Measurements from ENCODE around the gene GBA3.

Gene GBA3

DNA sequence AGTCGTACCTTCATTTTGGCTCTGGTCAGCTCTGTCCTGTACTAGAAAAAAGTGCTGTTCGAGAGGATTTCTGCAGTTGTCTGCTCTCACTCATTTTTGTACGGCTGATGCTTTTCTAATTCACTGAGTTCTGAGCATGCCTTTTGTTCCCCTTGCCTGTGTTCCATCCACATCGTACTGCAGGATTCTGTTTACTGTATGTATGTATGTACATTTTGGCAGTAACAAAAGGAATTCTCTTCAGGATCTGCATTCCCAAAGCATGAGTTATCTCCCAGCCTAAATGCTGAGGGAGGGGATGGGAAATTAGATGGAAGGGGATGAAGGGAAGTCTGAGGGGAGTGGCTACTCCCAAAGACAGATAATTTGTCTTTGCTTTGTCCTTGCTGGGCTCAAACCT is 87.6 kb downstream of the GBA3 start:
- DNase-seq: no peak

DNA sequence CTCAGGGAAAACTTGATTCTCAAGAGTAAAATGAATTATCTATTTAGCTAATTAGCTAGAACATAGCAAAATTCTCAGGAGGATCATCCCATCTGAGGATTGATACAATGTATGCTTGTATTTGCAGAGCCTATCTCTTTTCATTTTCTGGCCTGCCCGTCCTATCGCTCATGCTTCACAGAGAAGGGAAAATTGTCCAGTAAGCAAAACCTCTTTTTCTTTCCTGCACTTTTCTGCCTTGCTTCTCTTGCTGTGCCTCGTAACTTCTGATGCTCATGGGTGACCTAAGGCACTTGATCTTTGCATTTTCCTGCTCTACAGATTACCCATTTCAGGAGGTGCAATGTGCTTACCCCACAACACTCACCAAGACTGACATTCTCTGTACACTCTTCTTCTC is 88.1 kb downstream of the GBA3 start:
- no peak for DNase-seq

DNA sequence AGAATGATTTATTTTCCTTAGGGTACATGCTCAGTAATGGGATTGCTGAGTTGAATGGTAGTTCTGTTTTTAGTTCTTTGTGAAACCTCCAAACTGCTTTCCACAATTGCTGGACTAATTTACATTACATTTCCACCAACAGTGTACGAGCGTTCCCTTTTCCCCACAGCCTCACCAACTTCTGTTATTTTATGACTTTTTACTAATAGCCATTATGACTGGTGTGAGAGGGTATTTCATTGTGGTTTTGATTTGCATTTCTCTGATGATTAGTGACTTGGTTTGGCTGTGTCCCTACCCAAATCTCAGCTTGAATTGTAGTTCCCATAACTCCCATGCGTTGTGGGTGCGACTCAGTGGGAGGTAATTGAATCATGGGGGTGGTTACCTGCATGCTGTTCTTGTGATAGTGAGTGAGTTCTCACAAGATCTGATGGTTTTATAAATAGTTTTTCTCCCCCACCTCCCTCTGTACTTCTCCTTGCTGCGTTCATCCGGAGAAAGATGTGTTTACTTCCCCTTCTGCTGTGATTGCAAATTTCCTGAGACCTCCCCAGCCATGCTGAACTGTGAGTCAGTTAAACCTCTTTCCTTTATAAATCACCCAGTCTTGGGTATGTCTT is 95.1 kb downstream of the GBA3 start:
- no peak for DNase-seq

DNA sequence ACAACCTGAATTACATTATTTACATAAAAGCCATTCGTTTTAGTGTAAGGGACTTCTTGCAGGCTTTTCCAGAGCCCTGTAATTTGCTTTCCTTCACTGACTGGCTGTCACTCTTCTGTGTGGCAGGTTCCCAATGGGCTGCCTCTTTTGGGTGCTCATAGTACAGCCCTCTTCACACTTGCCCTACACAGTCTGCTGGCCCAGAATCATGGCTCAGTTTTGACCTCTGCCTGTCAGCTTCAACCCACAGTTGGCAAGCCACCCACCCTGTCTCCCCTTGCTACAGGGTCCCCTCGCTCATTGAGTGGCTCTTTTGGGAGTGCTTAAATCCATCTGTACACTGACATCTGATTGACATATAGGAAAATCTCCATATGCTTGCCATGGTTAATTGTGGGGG is 97.9 kb downstream of the GBA3 start:
- no peak for DNase-seq

DNA sequence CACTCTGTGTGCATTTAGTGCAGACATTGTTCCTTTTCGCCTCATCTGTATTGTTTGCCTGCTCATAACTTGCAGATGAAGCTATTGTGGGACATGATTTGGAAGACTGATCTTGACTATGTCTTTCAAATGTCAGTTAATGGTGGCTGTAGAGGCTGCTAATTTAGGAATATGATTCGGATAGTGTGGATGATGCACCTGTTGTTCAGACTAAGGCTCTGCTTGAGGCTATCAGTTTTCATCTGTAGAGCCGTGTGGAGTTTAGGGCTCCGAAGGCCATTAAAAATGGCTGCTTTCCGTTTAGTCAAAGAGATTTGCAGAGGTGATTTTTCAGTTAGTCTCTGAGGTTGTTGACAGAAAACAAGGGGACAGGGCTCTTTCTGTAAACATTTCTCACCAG is 102.0 kb downstream of the GBA3 start:
- DNase-seq: no peak

DNA sequence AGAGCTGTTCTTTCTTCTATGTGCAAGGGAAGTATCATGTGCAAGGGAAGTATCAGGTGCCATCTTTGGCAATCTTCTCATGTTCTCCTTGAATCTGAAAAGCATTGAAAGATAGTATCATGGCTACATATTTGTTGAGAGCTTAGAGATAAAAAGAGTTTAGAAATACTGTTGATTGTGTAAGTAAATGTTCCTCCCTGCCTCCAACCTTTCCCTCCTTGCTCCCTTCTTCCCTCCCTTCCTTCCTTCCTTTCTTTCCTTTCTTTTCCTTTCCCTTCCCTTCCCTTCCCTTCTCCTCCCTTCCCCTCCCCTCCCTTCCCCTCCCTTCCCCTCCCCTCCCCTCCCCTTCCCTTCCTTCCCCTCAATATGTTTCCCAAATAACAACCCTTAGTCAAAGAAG is 108.7 kb downstream of the GBA3 start:
- DNase-seq: no peak

DNA sequence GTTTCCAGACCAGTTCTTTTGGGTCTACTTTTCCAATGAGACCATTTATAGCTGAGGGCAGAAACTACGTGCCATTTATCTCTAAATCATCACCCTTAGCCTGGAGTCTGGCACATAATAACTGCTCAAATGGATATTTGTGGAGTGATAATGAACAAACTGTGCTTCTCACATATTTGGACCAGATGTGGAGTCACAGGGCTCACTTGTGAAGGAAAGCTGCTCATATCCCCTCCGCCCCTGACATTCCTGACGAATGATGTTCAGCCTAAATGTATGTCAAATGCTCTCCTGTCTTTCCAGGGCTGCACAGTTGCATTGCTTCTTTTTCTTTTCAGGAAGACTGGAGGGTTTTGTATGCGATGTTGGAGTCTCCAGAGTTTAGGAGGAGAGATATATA is 110.1 kb downstream of the GBA3 start:
- no peak for DNase-seq

DNA sequence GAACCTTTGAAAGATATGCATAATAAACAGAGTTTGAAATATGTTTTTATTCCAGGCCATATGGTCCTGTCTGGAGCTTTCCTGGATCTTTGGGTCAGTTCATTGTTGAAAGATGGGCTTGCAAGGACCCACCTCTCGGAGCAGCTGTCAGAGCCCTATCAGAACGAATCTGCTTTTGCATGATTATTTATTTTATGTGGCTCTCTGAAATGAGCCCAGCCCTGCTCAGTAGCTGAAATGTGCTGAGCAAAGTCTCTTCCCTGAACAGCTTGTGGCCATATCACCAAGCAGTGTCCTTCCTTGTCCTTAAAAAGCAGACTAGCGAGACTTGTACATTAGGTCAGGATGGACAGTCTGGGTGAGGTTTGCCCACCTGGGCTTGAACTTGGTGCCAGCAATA is 110.8 kb downstream of the GBA3 start:
- DNase-seq: no peak

DNA sequence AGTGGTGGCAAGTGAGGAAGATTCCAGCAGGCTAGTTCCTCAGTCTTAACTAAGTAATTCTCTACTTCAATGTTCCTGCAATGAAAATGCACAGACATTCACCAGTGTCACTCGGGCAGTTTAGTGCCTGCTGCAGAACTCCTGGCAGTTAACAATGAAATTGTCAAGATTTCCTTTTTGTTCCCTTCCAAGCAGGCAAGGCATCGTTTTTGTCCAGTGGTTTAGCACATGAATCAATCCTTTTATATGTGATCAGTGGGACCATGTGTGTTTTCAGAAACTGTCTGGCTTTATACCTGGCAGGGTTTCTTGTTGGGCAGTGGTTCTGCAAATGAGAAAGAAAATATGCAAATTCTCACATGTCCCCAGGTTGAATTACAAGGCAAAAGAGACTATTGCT is 122.2 kb downstream of the GBA3 start:
- DNase-seq: no peak

DNA sequence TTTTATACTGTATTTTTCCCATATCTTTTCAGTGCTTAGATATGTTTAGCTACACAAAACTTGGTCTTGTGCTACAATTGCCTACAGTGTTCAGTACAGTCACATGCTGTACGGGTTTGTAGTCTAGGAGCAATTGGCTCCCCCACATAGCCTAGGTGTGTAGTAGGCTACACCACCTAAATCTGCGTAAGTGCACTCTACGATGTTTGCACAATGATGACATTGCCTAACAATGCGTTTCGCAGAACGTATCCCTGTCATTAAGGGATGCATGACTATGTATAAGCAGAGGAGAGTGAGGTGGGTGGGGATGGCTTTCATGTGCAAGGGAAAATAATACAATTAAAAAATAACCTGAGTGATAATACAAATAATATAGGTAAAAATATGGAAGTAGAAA is 131.4 kb downstream of the GBA3 start:
- DNase-seq: no peak

DNA sequence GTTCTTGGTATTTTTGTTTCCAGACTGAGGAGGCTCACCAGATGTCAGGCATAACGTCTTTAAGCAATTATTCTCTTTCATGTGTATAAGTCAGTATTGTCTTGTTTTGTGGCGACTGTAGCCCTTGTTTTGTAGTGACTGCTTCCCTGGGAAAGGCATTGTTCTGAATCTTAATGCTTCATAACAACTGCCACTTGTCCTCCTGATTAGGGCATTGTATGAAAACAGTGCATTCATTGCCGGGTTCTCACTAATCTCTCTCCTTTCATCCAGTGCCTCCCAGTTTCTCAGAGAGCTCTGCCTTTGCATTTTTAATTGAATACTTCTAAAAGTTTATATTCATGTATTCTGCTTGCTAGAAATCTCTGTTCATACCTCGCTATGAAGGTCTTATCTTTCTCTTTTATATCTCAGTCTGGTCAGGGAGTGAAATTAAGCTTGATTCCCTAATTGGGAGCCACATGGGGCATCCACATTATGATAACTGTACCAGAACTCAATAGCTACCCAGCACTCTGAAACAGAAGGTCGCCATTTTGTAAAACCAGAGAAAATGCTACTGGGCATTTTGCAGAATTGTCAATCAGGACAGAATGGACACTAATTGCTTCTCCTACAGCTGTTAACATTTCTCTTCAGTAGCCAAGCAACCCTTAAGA is 149.8 kb downstream of the GBA3 start:
- DNase-seq: peak in 6 of 51 donors; percentile 1 to 16 (median 6)

DNA sequence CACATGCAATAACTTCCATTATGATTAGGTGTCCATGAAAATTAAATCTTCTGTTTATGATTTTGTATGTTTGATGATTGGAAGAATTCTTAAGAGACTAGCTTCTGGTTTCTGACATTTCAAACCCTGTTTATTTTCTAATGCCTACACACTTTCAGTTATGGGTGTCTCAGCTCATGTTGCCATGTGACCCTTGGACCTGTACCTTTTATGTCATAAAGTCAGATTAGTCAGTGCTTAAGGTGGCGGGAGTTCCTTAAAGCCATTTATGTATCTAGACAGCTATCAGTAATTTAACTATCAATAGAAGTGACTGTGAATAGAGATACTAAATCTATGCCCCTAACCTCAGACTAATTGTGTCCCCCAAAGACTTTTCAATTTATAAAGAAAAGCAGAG is 155.6 kb downstream of the GBA3 start:
- DNase-seq: no peak

DNA sequence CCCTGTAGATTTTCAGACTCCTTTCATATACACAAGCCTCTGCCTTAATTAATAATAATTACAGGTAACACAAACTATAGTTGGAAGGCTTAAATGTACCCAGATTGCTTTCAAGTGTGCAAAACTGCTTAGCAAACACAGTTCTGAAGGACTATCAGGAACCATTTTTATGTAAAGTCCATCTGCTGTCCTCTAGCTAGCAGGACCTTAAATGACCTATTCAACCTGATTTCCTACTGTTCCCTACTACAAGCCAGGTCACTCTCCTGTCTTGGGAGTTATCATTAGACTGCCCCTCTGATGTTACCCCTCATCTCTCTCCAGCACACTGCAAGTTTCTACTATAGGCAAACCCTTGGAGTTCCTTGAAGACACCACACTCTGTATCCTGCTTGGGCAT is 157.3 kb downstream of the GBA3 start:
- no peak for DNase-seq

DNA sequence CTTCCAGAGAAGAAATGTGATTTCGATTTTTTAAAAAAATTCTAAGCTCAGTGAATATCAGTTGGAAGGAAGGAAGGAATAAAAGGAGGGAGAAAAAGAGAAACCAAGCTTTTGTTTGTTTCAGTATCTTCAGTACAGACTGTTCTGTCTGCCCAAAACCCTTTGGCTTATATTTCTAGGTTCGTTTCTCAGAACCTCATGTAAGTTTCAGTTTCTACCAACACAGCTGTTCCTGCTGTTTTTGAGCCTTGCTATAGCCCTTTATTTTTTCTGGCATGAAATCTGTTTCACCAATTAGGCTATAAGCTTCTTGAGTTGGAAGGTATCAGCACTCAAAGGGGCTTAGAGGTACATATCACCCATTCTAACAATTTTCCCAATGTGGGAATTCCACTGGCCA is 157.9 kb downstream of the GBA3 start:
- DNase-seq: no peak

DNA sequence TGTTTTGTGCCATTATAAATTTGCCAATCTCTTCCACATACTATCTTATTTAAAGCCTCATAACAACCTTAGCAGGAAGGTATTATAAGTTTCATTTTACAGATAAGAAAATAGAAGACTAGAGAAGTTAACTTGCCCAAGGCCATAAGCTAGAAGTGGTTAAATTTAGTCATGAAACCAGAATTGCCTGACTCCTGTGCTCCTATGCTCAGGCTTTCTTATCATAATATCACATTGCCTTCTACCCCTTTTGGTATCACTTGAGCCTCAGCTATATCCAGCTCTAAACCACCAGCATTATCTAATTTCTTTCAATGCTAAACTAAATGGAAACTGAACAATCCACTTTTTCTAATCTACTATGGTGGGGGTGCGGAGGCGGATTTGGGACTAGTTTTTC is 164.7 kb downstream of the GBA3 start:
- DNase-seq: no peak

DNA sequence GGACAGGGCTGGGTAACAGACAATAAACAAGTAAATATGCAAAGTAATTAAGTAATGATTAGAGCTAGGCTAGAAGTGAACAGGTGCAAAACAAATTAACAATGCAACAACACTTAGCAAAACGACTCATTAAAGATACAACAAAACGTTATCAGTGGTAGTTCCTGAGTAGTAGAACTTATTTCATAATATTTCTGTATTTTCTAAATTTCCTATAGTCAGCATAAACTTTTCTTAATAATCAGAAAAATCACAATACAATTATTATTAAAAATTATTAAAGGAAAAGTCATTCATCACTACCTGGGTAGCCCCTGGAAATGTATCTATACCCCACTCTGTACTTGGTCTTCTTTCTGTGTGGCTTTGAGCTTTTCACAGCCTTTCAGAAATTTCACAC is 166.6 kb downstream of the GBA3 start:
- no peak for DNase-seq
